Lung (tissue), 12 donors: ENCODE data around the gene IGSF3. TPM values are rescaled to one million over a fixed set of nuclear protein-coding genes. Genes with fewer than 3 reads are reported as not detected.

ENCODE experiments used
- ATAC-seq: fragments of 200-7000 bp; cut with Tn5 transposase; one replicate; pipeline ENCODE4 v1.9.1; 2020; ENCODE audit warnings: moderate number of reproducible peaks; ENCODE audit not compliant: insufficient read depth, low FRiP score
- DNase-seq, 3 donors: peaks; one replicate each; pipeline ENCODE4 v3.0.0-alpha.2; 2013 to 2017
- H3K27ac ChIP-seq, 2 donors: one replicate each; pipeline ENCODE4 v1.5.1; 2013; ENCODE audit warnings: mild to moderate bottlenecking in 2 of 2, moderate library complexity in 2 of 2, control low read depth in 1 of 2, inconsistent platforms in 1 of 2, low read depth in 1 of 2, low read length in 1 of 2
- H3K27me3 ChIP-seq, 3 donors: one replicate each; pipeline ENCODE4 v1.5.1; 2013; ENCODE audit warnings: low read length in 2 of 3; ENCODE audit not compliant: control insufficient read depth in 3 of 3, insufficient read depth in 3 of 3
- H3K36me3 ChIP-seq, 4 donors: one replicate each; pipeline ENCODE4 v1.5.1; 2013; ENCODE audit warnings: low read length in 4 of 4, mild to moderate bottlenecking in 1 of 4, moderate library complexity in 1 of 4; ENCODE audit not compliant: control insufficient read depth in 4 of 4, insufficient read depth in 4 of 4
- H3K4me1 ChIP-seq, 5 donors: one replicate each; pipeline ENCODE4 v1.5.1; 2013; ENCODE audit warnings: low read length in 5 of 5, mild to moderate bottlenecking in 2 of 5, moderate library complexity in 1 of 5; ENCODE audit not compliant: control insufficient read depth in 5 of 5, insufficient read depth in 5 of 5
- H3K4me3 ChIP-seq: one replicate; pipeline ENCODE4 v1.5.1; 2013; ENCODE audit warnings: mild to moderate bottlenecking, control low read depth, moderate library complexity
- H3K9ac ChIP-seq, 2 donors: one replicate each; pipeline ENCODE4 v1.5.1; 2013; ENCODE audit warnings: low read length in 2 of 2, control low read depth in 1 of 2; ENCODE audit not compliant: insufficient read depth in 1 of 2
- H3K9me3 ChIP-seq, 4 donors: one replicate each; pipeline ENCODE4 v1.5.1; 2013; ENCODE audit warnings: low read length in 3 of 4, mild to moderate bottlenecking in 1 of 4, moderate library complexity in 1 of 4; ENCODE audit not compliant: control insufficient read depth in 4 of 4, insufficient read depth in 3 of 4
- CTCF ChIP-seq: IDR thresholded peaks from 2 replicates; pipeline ENCODE4 v1.5.1; 2012; ENCODE audit warnings: mild to moderate bottlenecking; ENCODE audit errors: control extremely low read depth, extremely low read depth
- WGBS, 2 donors: extraction: QIAGEN DNeasy Blood & Tissue Kit; methylation state at CpG; one replicate each; pipeline ENCODE4 v1.1.7; 2013; 5-methylcytosine and 5-hydroxymethylcytosine counted together
- polyA plus RNA-seq, 2 donors: library from polyadenylated mRNA; stranded (reverse); fragments of 200-250 nt; gene quantifications; one replicate each; pipeline ENCODE4 v1.2.1, GENCODE V29; 2013
- total RNA-seq, 2 donors: library from RNA; depleted of rRNA in 1 of 2; stranded (reverse); fragments of >200 nt in 1 of 2; gene quantifications; one replicate each; pipeline ENCODE4 v1.2.1, GENCODE V29; 2014 to 2021
- donor health status: control.
- donor health status: control.
- donor health status: Bipolar disorder and iron deficiency.
- donor health status: healthy.
- donor health status: DM: yes; HTN: yes; CAD: no.

IGSF3 gene
- total and polyA plus RNA-seq, 4 donors = 6.3 to 48.5 (median 13.3) TPM

GRCh38 chr1:116569381-116569670 lies 98.2 kb downstream of the IGSF3 start:
- Histone ChIP-seq H3K9ac (no peak overlapping the region), H3K4me1 (peaks cover 0 to 12% (median 10%) of the 10 kb centered on the region in 5 donors), H3K27ac (no peak overlapping the region), H3K4me3 (no peak overlapping the region), H3K36me3 (no peaks in the 10 kb centered on the region), H3K9me3 (no peaks in the 10 kb centered on the region), H3K27me3 (no peaks in the 10 kb centered on the region)
- ATAC-seq (no peak), DNase-seq (no peak)
- TF ChIP-seq CTCF = no peak

GRCh38 chr1:116568662-116569380 lies 98.7 kb downstream of the IGSF3 start:
- Histone ChIP-seq H3K9ac (no peak overlapping the region), H3K9me3 (no peaks in the 10 kb centered on the region), H3K36me3 (no peaks in the 10 kb centered on the region), H3K27ac (no peak overlapping the region), H3K27me3 (no peaks in the 10 kb centered on the region), H3K4me1 (peaks cover 0 to 12% (median 10%) of the 10 kb centered on the region in 5 donors), H3K4me3 (no peak overlapping the region)
- WGBS, 2 donors = 93 to 100% methylated on average over 2 of the region's 2 CpGs
- DNase-seq (no peak), ATAC-seq (no peak)
- no peak for TF ChIP-seq CTCF

DNA sequence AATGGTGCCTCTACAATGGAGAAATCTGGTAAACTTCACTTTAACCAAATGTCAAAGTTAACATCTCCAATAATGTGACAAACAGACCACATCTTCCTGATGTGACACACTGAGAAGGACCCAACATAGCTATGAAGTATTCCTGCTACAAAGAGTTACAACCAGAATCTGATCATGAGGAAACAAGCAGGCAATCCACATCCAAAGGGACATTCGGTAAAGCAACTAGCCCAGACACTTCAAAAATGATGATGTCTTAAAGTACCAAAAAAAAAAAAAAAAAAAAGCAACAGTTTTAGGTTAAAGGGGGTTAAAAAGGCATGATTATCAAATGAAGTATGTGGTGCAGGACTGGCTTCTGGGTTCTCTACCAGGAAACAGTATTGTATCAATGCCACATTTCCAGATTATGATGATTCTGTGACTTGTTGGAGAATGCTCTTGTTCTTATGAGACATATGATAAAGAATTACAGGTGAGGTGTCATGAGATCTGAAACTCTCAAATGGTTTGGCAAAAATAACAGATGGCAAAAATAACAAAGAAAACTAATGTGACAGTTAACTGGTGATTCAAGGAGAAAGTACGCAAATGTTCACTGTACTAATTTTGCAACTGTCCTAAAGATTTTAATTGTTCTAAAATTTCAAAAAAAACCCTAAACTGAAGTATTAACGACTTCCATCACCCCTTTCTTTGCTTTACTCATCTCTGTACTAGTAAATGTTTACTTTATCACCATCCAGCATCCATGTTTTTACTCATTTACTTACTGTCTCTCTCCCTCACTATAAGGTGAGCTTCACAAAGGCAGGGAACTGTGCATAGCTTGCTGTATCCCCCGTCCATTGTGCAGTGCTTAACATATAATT lies 99.5 kb downstream of the IGSF3 start:
- ATAC-seq (no peak), DNase-seq (no peak)
- WGBS, 2 donors = 71 to 86% methylated on average over 4 of the region's 4 CpGs
- Histone ChIP-seq H3K36me3 (no peaks in the 10 kb centered on the region), H3K27ac (no peak overlapping the region), H3K9me3 (no peaks in the 10 kb centered on the region), H3K4me1 (peaks cover 0 to 12% (median 10%) of the 10 kb centered on the region in 5 donors), H3K9ac (no peak overlapping the region), H3K4me3 (no peak overlapping the region), H3K27me3 (no peaks in the 10 kb centered on the region)
- TF ChIP-seq CTCF = no peak
